Endodermal cell (in vitro differentiated cells): ENCODE measurements around the gene PI4KA. TPM values are rescaled to one million over a fixed set of nuclear protein-coding genes. Genes with fewer than 3 reads are reported as not detected.

ENCODE experiments used
- DNase-seq: peaks from one replicate; pipeline ENCODE4 v3.0.0-alpha.2; 2017
- H3K27ac ChIP-seq: 2 replicates; pipeline ENCODE4 v1.5.1; 2013; ENCODE audit warnings: mild to moderate bottlenecking, low read depth, low read length, moderate library complexity
- H3K27me3 ChIP-seq: 2 replicates; pipeline ENCODE4 v1.6.1; 2013; ENCODE audit warnings: mild to moderate bottlenecking, low read length, moderate library complexity; ENCODE audit not compliant: insufficient read depth, control insufficient read depth, poor library complexity, severe bottlenecking
- H3K36me3 ChIP-seq: 2 replicates; pipeline ENCODE4 v1.7.0; 2013; ENCODE audit warnings: mild to moderate bottlenecking, low read length, moderate library complexity; ENCODE audit not compliant: control insufficient read depth, insufficient read depth
- H3K4me1 ChIP-seq: one replicate; pipeline ENCODE4 v1.7.0; 2013; ENCODE audit warnings: low read length; ENCODE audit not compliant: control insufficient read depth, insufficient read depth
- H3K4me3 ChIP-seq: 2 replicates; pipeline ENCODE4 v1.5.1; 2013; ENCODE audit warnings: mild to moderate bottlenecking, low read length, moderate library complexity
- H3K9ac ChIP-seq: 2 replicates; pipeline ENCODE4 v1.6.1; 2013; ENCODE audit warnings: mild to moderate bottlenecking, low read length, moderate library complexity; ENCODE audit not compliant: poor library complexity, severe bottlenecking; ENCODE audit errors: extremely low read depth
- H3K9me3 ChIP-seq: 2 replicates; pipeline ENCODE4 v1.6.1; 2013; ENCODE audit warnings: mild to moderate bottlenecking, low read length, moderate library complexity; ENCODE audit not compliant: control insufficient read depth
- H3K27ac Mint-ChIP-seq: 2 replicates; pipeline ENCODE4 v1.8.0; 2020; ENCODE audit warnings: mixed read lengths
- H3K27me3 Mint-ChIP-seq: 2 replicates; pipeline ENCODE4 v1.8.0; 2021; ENCODE audit warnings: mild to moderate bottlenecking, mixed read lengths; ENCODE audit not compliant: insufficient read depth
- H3K36me3 Mint-ChIP-seq: 2 replicates; pipeline ENCODE4 v1.8.0; 2020; ENCODE audit warnings: low read depth, mixed read lengths
- H3K4me1 Mint-ChIP-seq: 2 replicates; pipeline ENCODE4 v1.8.0; 2020; ENCODE audit warnings: mixed read lengths
- H3K4me3 Mint-ChIP-seq: 2 replicates; pipeline ENCODE4 v1.8.0; 2020; ENCODE audit warnings: mild to moderate bottlenecking, moderate library complexity, mixed read lengths
- H3K9me3 Mint-ChIP-seq: 2 replicates; pipeline ENCODE4 v1.8.0; 2020; ENCODE audit warnings: mild to moderate bottlenecking, mixed read lengths
- WGBS, 2 experiments: methylation state at CpG; one replicate each; pipeline versions ENCODE4 v1.1.5 to v1.1.7; 2013; ENCODE audit warnings: missing lambda C conversion rate in 2 of 2, mixed read lengths in 1 of 2; ENCODE audit not compliant: insufficient coverage in 1 of 2, insufficient read length in 1 of 2; 5-methylcytosine and 5-hydroxymethylcytosine counted together
- total RNA-seq, 2 donors: library from RNA; stranded (reverse); fragmentation: NEBNext Ultra II Directional in 1 of 2; extraction: Animal tissue kit (Norgen Biotek cat#: 25700) in 1 of 2; gene quantifications; 2 replicates in 1 of 2; 3 replicates in 1 of 2; pipeline ENCODE4 v1.2.1, GENCODE V29; 2021
- TF ChIP-seq, protein P1 (sequence below): fragments of 200-600 bp; sonication (generic); conservative IDR thresholded peaks from 2 replicates; pipeline ENCODE4 v1.5.0; 2021; ENCODE audit warnings: antibody characterized with exemption, mild to moderate bottlenecking

PI4KA gene
- total RNA-seq, 2 donors from 2014 or later = 49.0 to 62.0 TPM

DNA sequence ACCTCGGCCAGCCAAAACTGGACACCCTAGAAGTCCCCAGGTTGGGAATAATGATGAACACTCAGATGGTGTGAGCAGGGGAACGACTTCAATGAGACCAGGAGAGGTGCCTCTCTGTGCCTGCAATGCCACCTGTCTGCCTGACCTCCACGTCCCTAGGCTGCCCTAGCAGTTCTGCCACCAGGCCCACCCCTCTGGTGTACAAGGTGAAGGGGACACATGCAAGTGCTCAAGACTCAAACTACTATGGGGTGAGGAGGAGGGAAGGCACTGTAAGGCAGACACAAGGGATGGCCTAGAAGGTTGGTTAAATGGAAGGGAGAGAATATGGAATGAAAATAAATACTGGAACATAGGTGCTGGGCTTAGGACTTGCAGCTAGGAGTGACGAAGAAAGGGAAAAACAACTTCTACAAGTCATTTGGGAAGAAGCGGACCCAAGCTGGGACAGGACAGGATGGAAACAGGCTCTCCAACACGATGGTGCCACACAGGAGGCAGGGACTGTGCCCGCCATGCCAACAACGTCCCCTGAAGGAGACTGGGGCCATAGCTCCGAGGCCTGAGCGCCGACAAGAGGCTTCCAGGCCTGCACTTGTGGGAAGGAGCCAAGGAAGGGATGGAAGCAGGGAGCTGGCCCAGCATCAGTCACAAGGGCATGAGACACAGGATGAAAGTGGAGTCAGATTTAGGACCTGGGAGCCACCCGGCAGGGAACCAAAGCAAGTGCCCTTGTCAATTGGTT is 66.2 kb downstream of the PI4KA start:
- H3K4me1 ChIP-seq = no peaks in the 10 kb centered on the region
- H3K9me3 ChIP-seq = no peaks in the 10 kb centered on the region
- H3K36me3 ChIP-seq = peaks cover 45% of the 10 kb centered on the region
- TF ChIP-seq, protein P1, sequence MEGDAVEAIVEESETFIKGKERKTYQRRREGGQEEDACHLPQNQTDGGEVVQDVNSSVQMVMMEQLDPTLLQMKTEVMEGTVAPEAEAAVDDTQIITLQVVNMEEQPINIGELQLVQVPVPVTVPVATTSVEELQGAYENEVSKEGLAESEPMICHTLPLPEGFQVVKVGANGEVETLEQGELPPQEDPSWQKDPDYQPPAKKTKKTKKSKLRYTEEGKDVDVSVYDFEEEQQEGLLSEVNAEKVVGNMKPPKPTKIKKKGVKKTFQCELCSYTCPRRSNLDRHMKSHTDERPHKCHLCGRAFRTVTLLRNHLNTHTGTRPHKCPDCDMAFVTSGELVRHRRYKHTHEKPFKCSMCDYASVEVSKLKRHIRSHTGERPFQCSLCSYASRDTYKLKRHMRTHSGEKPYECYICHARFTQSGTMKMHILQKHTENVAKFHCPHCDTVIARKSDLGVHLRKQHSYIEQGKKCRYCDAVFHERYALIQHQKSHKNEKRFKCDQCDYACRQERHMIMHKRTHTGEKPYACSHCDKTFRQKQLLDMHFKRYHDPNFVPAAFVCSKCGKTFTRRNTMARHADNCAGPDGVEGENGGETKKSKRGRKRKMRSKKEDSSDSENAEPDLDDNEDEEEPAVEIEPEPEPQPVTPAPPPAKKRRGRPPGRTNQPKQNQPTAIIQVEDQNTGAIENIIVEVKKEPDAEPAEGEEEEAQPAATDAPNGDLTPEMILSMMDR = no peak
- no peak overlapping the region for H3K4me3 ChIP-seq
- no peak overlapping the region for H3K27ac ChIP-seq
- H3K9me3 Mint-ChIP-seq = no peaks in the 10 kb centered on the region
- no peak overlapping the region for H3K4me3 Mint-ChIP-seq
- no peak overlapping the region for H3K27ac Mint-ChIP-seq
- WGBS, 2 experiments = 93 to 96% methylated on average over 12 of the region's 12 CpGs
- no peaks in the 10 kb centered on the region for H3K27me3 ChIP-seq
- no peak overlapping the region for H3K9ac ChIP-seq
- DNase-seq = no peak
- no peaks in the 10 kb centered on the region for H3K27me3 Mint-ChIP-seq
- H3K4me1 Mint-ChIP-seq = no peaks in the 10 kb centered on the region
- H3K36me3 Mint-ChIP-seq = peaks cover 26% of the 10 kb centered on the region

DNA sequence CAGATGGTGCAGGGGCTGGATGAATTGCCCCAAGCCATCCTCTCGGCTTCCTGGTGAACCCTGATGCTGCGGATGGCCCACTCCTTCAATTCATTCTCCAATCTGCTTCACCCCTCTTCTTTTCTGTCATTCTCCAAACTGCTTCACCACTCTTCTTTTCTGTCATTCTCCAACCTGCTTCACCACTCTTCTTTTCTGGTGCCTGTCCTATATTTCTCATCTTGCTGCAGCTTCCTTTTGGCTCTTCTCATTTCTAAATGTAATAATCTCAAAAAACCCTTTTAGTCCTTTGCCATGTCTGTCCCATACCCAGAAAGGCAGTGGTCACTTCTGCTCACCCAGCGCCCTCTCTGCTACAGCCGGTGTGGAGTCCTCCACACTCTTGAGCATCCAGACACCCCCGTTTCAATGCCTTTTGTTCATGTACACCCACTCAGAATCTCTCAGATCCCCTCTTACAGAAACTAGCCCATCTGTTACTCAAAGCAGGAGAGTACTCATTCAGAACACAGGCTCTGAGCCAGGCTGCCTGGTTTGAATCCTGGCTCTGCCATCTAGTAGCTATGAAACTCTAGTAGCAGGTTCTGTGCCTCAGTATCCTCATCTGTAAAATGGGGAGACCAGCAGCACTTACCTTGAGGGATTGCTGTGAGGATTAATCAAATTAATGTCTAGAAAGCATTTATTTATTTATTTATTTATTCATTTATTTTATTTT is 69.8 kb downstream of the PI4KA start:
- Histone ChIP-seq H3K4me1 (no peaks in the 10 kb centered on the region), H3K9ac (no peak overlapping the region), H3K9me3 (no peaks in the 10 kb centered on the region), H3K27me3 (no peaks in the 10 kb centered on the region), H3K27ac (peak overlapping the region; percentile 32), H3K4me3 (no peak overlapping the region), H3K36me3 (peaks cover 29% of the 10 kb centered on the region)
- TF ChIP-seq, protein P1 = no peak
- DNase-seq = no peak
- WGBS, 2 experiments = 91 to 100% methylated on average over 5 of the region's 5 CpGs
- Mint-ChIP-seq H3K27me3 (no peaks in the 10 kb centered on the region), H3K4me3 (no peak overlapping the region), H3K9me3 (no peaks in the 10 kb centered on the region), H3K27ac (no peak overlapping the region), H3K4me1 (peaks cover 4% of the 10 kb centered on the region), H3K36me3 (peaks cover 19% of the 10 kb centered on the region)

DNA sequence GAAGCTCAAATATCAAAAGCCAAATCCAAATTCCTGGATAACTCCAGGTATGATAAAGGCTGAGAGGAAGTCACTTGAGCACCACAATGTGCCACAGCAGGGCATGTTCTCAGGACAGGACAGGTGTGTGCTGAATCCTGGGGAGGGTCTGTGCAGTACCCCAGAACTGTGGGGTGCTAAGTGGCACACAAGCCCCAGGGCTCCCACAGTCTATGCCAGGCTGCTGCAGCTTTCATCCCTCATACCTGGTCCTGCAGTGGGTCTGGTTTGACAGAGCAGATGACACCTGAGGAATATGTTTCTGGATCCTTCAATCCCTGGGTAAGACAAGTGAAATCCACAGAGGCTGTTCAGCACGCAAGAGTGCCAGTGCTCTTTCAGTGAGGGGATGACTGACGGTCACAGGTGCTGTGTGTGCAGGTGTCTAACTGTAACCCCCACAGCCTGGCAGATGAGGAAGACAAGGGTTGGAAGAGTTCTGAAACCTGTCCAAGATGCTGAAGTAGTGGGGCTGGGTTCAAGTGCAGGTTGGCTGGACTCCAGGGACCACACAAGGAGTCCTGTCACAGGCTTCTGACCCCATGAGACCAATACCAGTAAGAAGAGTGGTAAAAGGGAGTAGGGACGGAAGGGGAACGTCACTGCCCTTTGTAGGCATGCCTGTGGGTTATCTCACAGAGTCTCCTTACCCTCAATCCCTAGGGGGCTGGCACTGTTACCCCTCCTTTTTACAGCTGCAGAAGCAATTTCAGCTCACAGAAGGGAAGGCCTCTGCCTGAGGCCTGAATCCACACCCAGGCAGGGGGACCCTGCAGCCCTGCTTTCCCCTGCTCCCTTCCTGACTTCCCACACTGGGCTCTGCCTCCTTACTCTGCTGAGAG is 70.6 kb downstream of the PI4KA start:
- Histone ChIP-seq H3K9me3 (no peaks in the 10 kb centered on the region), H3K27me3 (no peaks in the 10 kb centered on the region), H3K27ac (peak overlapping the region; percentile 32), H3K4me3 (no peak overlapping the region), H3K4me1 (no peaks in the 10 kb centered on the region), H3K9ac (no peak overlapping the region), H3K36me3 (peaks cover 29% of the 10 kb centered on the region)
- no peak for DNase-seq
- Mint-ChIP-seq H3K9me3 (no peaks in the 10 kb centered on the region), H3K4me3 (no peak overlapping the region), H3K27ac (no peak overlapping the region), H3K27me3 (no peaks in the 10 kb centered on the region), H3K4me1 (peaks cover 4% of the 10 kb centered on the region), H3K36me3 (peaks cover 19% of the 10 kb centered on the region)
- 96 to 100% methylated on average over 4 of the region's 4 CpGs for WGBS, 2 experiments
- TF ChIP-seq, protein P1 = no peak
